Upper lobe of left lung (tissue), 6 donors: ENCODE data around the gene WNT11. TPM values are rescaled to one million over a fixed set of nuclear protein-coding genes. Genes with fewer than 3 reads are reported as not detected.

ENCODE experiments used
- ATAC-seq, 2 donors: fragments of 200-7000 bp; cut with Tn5 transposase; one replicate each; pipeline ENCODE4 v1.9.1; 2022; ENCODE audit warnings: mild to moderate bottlenecking in 2 of 2, moderate library complexity in 2 of 2; ENCODE audit not compliant: low FRiP score in 2 of 2
- DNase-seq, 2 donors: peaks; one replicate each; pipeline ENCODE4 v3.0.0-alpha.2; 2019 to 2020
- H3K27ac ChIP-seq, 4 donors: fragments of 200-600 bp; sonication (generic); one replicate each; pipeline ENCODE4 v1.5.1; 2016 to 2019
- H3K27me3 ChIP-seq, 4 donors: fragments of 200-600 bp; sonication (generic); one replicate each; pipeline ENCODE4 v1.5.1; 2017 to 2019
- H3K36me3 ChIP-seq, 4 donors: fragments of 200-600 bp; sonication (generic); one replicate each; pipeline ENCODE4 v1.5.1; 2016 to 2019
- H3K4me1 ChIP-seq, 4 donors: fragments of 200-600 bp; sonication (generic); one replicate each; pipeline ENCODE4 v1.5.1; 2018 to 2019
- H3K4me3 ChIP-seq, 4 donors: fragments of 200-600 bp; sonication (generic); one replicate each; pipeline ENCODE4 v1.5.1; 2017 to 2019; ENCODE audit warnings: mild to moderate bottlenecking in 2 of 4, moderate library complexity in 1 of 4
- H3K9me3 ChIP-seq, 4 donors: fragments of 200-600 bp; sonication (generic); one replicate each; pipeline ENCODE4 v1.5.1; 2018 to 2019
- CTCF ChIP-seq, 6 experiments: fragments of 450-650 bp in 4 of 6; fragments of 200-600 bp in 2 of 6; sonication (generic) in 2 of 6; IDR thresholded peaks; one replicate each; pipeline ENCODE4 v1.5.1; 2016 to 2019; ENCODE audit warnings: antibody characterized with exemption in 6 of 6
- EP300 ChIP-seq, 4 donors: sonication (generic); formaldehyde crosslinking; IDR thresholded peaks; one replicate each; pipeline ENCODE4 v1.5.1; 2017; ENCODE audit warnings: antibody characterized with exemption in 4 of 4, control low read depth in 2 of 4
- POLR2A ChIP-seq, 4 donors: fragments of 450-650 bp; IDR thresholded peaks; one replicate each; pipeline ENCODE4 v1.5.1; 2016 to 2017; ENCODE audit warnings: antibody characterized with exemption in 4 of 4, mild to moderate bottlenecking in 2 of 4
- POLR2AphosphoS5 ChIP-seq, 2 donors: sonication (generic); formaldehyde crosslinking; IDR thresholded peaks; one replicate each; pipeline ENCODE4 v1.5.1; 2017; ENCODE audit warnings: antibody characterized with exemption in 2 of 2
- WGBS, 2 donors: methylation state at CpG; one replicate each; pipeline ENCODE4 v1.1.5; 2017 to 2018; 5-methylcytosine and 5-hydroxymethylcytosine counted together
- total RNA-seq, 6 donors: library from RNA; depleted of rRNA in 4 of 6; stranded (reverse); fragments of >200 nt in 4 of 6; gene quantifications; one replicate each; pipeline versions ENCODE4 v1.1.0 to v1.2.1, GENCODE V29; 2016 to 2021
- donor health status: DM: no; HTN: no; CAD: no; lungs with moderate emphysema.
- donor health status: DM: no; HTN: yes; CAD: no; lungs with severe emphysema.

Gene WNT11
- total RNA-seq, 6 donors from 2014 or later: 1.7 to 12.9 (median 4.1) TPM

GRCh38 chr11:76225122-76225611 is 18.9 kb upstream of the WNT11 start:
- Histone ChIP-seq H3K9me3 (no peaks in the 10 kb centered on the region), H3K27ac (no peak overlapping the region), H3K4me3 (no peak overlapping the region), H3K36me3 (no peaks in the 10 kb centered on the region), H3K27me3 (no peaks in the 10 kb centered on the region), H3K4me1 (no peaks in the 10 kb centered on the region)
- DNase-seq: no peak
- TF ChIP-seq POLR2AphosphoS5 (IDR thresholded peaks at IDR 0.05): no peak
- TF ChIP-seq EP300 (IDR thresholded peaks at IDR 0.05): no peak
- no peak for TF ChIP-seq POLR2A (IDR thresholded peaks at IDR 0.05)
- TF ChIP-seq CTCF (IDR thresholded peaks at IDR 0.05): no peak
- 94% methylated on average over 13 to 14 of the region's 17 CpGs for WGBS, 2 donors
- peak in 1 of 2 donors; percentile 74 for ATAC-seq

GRCh38 chr11:76224461-76225121 is 18.3 kb upstream of the WNT11 start:
- Histone ChIP-seq H3K4me1 (no peaks in the 10 kb centered on the region), H3K27me3 (no peaks in the 10 kb centered on the region), H3K4me3 (no peak overlapping the region), H3K36me3 (no peaks in the 10 kb centered on the region), H3K27ac (no peak overlapping the region), H3K9me3 (no peaks in the 10 kb centered on the region)
- no peak for TF ChIP-seq POLR2AphosphoS5 (IDR thresholded peaks at IDR 0.05)
- TF ChIP-seq POLR2A (IDR thresholded peaks at IDR 0.05): no peak
- TF ChIP-seq EP300 (IDR thresholded peaks at IDR 0.05): no peak
- no peak for TF ChIP-seq CTCF (IDR thresholded peaks at IDR 0.05)
- no peak for ATAC-seq
- WGBS, 2 donors: 87 to 91% methylated on average over 10 of the region's 10 CpGs
- no peak for DNase-seq

- TF ChIP-seq EP300 (IDR thresholded peaks at IDR 0.05): no peak
- TF ChIP-seq POLR2A (IDR thresholded peaks at IDR 0.05): no peak
- TF ChIP-seq CTCF (IDR thresholded peaks at IDR 0.05): no peak
- TF ChIP-seq POLR2AphosphoS5 (IDR thresholded peaks at IDR 0.05): no peak
- no peak for ATAC-seq
- 82 to 83% methylated on average over 3 of the region's 3 CpGs for whole genome bisulfite sequencing, 2 donors
- Histone ChIP-seq H3K9me3 (no peaks in the 10 kb centered on the region), H3K27ac (no peak overlapping the region), H3K27me3 (no peaks in the 10 kb centered on the region), H3K36me3 (no peaks in the 10 kb centered on the region), H3K4me1 (no peaks in the 10 kb centered on the region), H3K4me3 (no peak overlapping the region)
- no peak for DNase-seq
Measured at GRCh38 chr11:76221365-76221764, 15.1 kb upstream of the WNT11 start.

- WGBS, 2 donors: 89% methylated on average over 3 of the region's 3 CpGs
- Histone ChIP-seq H3K4me3 (no peak overlapping the region), H3K4me1 (no peaks in the 10 kb centered on the region), H3K36me3 (no peaks in the 10 kb centered on the region), H3K27ac (no peak overlapping the region), H3K27me3 (no peaks in the 10 kb centered on the region), H3K9me3 (no peaks in the 10 kb centered on the region)
- TF ChIP-seq EP300 (IDR thresholded peaks at IDR 0.05): no peak
- no peak for TF ChIP-seq POLR2A (IDR thresholded peaks at IDR 0.05)
- no peak for TF ChIP-seq CTCF (IDR thresholded peaks at IDR 0.05)
- no peak for TF ChIP-seq POLR2AphosphoS5 (IDR thresholded peaks at IDR 0.05)
- ATAC-seq (no peak), DNase-seq (no peak)
Measured at GRCh38 chr11:76219243-76219642, 12.9 kb upstream of the WNT11 start.
